Keratinocyte (primary cell): ENCODE results near the gene KLC4. TPM values are rescaled to one million over a fixed set of nuclear protein-coding genes. Genes with fewer than 3 reads are reported as not detected.

Source experiments
- DNase-seq: peaks from one replicate; pipeline ENCODE4 v3.0.0-alpha.2; 2011; ENCODE audit warnings: low read depth, missing footprints, low spot score
- FAIRE-seq: peaks from 2 replicates; lab custom pipeline; 2011; peaks lifted over from hg19 to GRCh38; lab: Jason Lieb, UNC
- H2AFZ ChIP-seq: 2 replicates; pipeline ENCODE4 v1.6.0; 2012; ENCODE audit warnings: low read length, control low read depth, inconsistent platforms; ENCODE audit not compliant: control insufficient read depth
- H3K27ac ChIP-seq: 2 replicates; pipeline ENCODE4 v1.5.1; 2011; ENCODE audit warnings: low read length; ENCODE audit not compliant: control insufficient read depth, insufficient read depth
- H3K27me3 ChIP-seq: 3 replicates; pipeline ENCODE4 v1.6.0; 2011; ENCODE audit warnings: low read length; ENCODE audit not compliant: control insufficient read depth, insufficient read depth; ENCODE audit errors: extremely low read depth
- H3K36me3 ChIP-seq, 2 experiments: 2 replicates in 1 of 2; 3 replicates in 1 of 2; pipeline ENCODE4 v1.5.1; 2011; ENCODE audit warnings: low read length in 2 of 2, mild to moderate bottlenecking in 1 of 2; ENCODE audit not compliant: control insufficient read depth in 2 of 2, insufficient read depth in 2 of 2; ENCODE audit errors: extremely low read depth in 1 of 2
- H3K4me1 ChIP-seq: 3 replicates; pipeline ENCODE4 v1.5.1; 2011; ENCODE audit warnings: low read length; ENCODE audit not compliant: control insufficient read depth, insufficient read depth; ENCODE audit errors: extremely low read depth
- H3K4me2 ChIP-seq: 3 replicates; pipeline ENCODE4 v1.6.0; 2011; ENCODE audit warnings: low read depth, low read length; ENCODE audit not compliant: control insufficient read depth, insufficient read depth; ENCODE audit errors: extremely low read depth
- H3K4me3 ChIP-seq, 3 experiments: fragments of 200-600 bp in 1 of 3; sonication (generic) in 1 of 3; 2 replicates in 2 of 3; 3 replicates in 1 of 3; pipeline ENCODE4 v1.5.1; 2011 to 2016; ENCODE audit warnings: low read length in 3 of 3, mild to moderate bottlenecking in 3 of 3, control low read depth in 2 of 3, inconsistent platforms in 1 of 3, low read depth in 1 of 3, mixed read lengths in 1 of 3, mixed run types in 1 of 3, moderate library complexity in 1 of 3; ENCODE audit not compliant: control insufficient read depth in 2 of 3, insufficient read depth in 2 of 3; ENCODE audit errors: extremely low read depth in 1 of 3
- H3K79me2 ChIP-seq: 2 replicates; pipeline ENCODE4 v1.6.0; 2012; ENCODE audit warnings: low read length; ENCODE audit not compliant: control insufficient read depth, insufficient read depth
- H3K9ac ChIP-seq: 3 replicates; pipeline ENCODE4 v1.6.0; 2011; ENCODE audit warnings: low read length; ENCODE audit not compliant: control insufficient read depth, insufficient read depth; ENCODE audit errors: extremely low read depth
- H3K9me1 ChIP-seq: 3 replicates; pipeline ENCODE4 v1.6.0; 2011; ENCODE audit warnings: low read length; ENCODE audit not compliant: control insufficient read depth, insufficient read depth; ENCODE audit errors: extremely low read depth
- H3K9me3 ChIP-seq: 2 replicates; pipeline ENCODE4 v1.5.1; 2012; ENCODE audit warnings: low read depth, low read length; ENCODE audit not compliant: control insufficient read depth
- H4K20me1 ChIP-seq: 3 replicates; pipeline ENCODE4 v1.6.0; 2011; ENCODE audit warnings: low read length; ENCODE audit not compliant: control insufficient read depth, insufficient read depth; ENCODE audit errors: extremely low read depth
- EZH2 ChIP-seq: IDR thresholded peaks from one replicate; pipeline ENCODE4 v1.6.1; 2012; ENCODE audit warnings: inconsistent platforms, mild to moderate bottlenecking, low read length, moderate library complexity
- dilution Hi-C: fragments of 300-500 bp; cut with MboI; formaldehyde crosslinking; loops from one replicate; pipeline ENCODE4 v1.7.0; 2020; ENCODE audit warnings: low sequenced_read_pairs; ENCODE audit not compliant: extremely low pct_ligation_motif_present
- polyA plus RNA-seq, 5 experiments: library from polyadenylated mRNA; depleted of rRNA in 3 of 5; stranded (reverse) in 3 of 5; stranded (forward) in 1 of 5; unstranded in 1 of 5; fragments of >200 nt; gene quantifications; 1 replicate in 1 of 5; 2 replicates in 3 of 5; 3 replicates in 1 of 5; pipeline versions ENCODE4 v1.2.1 to v1.2.3, GENCODE V29; 2011 to 2012; ENCODE audit warnings: missing spikeins in 2 of 5, low read depth in 1 of 5, low replicate concordance in 1 of 5
- TF ChIP-seq, protein P1 (sequence below), 3 experiments: IDR thresholded peaks in 1 of 3; conservative IDR thresholded peaks in 1 of 3; optimal IDR thresholded peaks in 1 of 3; 2 replicates in 2 of 3; 3 replicates in 1 of 3; pipeline versions ENCODE3 to v1.5.1; 2011; ENCODE audit warnings: low read length in 3 of 3, mild to moderate bottlenecking in 3 of 3, moderate library complexity in 2 of 3, control low read depth in 1 of 3, inconsistent platforms in 1 of 3; ENCODE audit not compliant: insufficient read depth in 2 of 3; ENCODE audit errors: extremely low read depth in 1 of 3

Gene KLC4
- polyA plus RNA-seq, 1 donor (not counting 4 experiments of a cell fraction or from before 2014, with no cell fraction given), result 8.8 TPM

DNA sequence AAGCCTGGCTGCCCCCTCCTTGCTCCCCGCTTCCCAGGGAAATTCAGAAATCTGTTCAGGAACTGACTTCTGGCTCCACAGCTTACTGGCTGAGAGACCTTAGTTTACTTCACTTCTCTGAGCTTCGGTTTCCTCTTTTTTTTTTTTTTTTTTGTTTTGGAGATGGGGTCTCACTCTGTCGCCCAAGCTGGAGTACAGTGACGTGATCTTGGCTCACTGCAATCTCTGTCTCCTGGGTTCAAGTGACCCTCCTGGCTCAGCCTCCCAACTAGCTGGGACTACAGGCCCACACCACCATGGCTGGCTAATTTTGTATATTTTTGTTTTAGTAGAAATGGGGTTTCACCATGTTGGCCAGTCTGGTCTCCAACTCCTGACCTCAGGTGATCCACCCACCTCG, 31.6 kb downstream of the KLC4 start:
- TF ChIP-seq, protein P1, sequence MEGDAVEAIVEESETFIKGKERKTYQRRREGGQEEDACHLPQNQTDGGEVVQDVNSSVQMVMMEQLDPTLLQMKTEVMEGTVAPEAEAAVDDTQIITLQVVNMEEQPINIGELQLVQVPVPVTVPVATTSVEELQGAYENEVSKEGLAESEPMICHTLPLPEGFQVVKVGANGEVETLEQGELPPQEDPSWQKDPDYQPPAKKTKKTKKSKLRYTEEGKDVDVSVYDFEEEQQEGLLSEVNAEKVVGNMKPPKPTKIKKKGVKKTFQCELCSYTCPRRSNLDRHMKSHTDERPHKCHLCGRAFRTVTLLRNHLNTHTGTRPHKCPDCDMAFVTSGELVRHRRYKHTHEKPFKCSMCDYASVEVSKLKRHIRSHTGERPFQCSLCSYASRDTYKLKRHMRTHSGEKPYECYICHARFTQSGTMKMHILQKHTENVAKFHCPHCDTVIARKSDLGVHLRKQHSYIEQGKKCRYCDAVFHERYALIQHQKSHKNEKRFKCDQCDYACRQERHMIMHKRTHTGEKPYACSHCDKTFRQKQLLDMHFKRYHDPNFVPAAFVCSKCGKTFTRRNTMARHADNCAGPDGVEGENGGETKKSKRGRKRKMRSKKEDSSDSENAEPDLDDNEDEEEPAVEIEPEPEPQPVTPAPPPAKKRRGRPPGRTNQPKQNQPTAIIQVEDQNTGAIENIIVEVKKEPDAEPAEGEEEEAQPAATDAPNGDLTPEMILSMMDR (optimal IDR thresholded peaks at IDR 0.05 in 1 of 3, IDR thresholded peaks at IDR 0.05 in 1 of 3, conservative IDR thresholded peaks at IDR 0.05 in 1 of 3; ENCODE audit: extremely low read depth in 1 of 3, insufficient read depth in 2 of 3, low read length in 3 of 3), result no peak
- no peak for TF ChIP-seq EZH2
- no peaks in the 10 kb centered on the region for H3K27me3 ChIP-seq
- DNase-seq (no peak), FAIRE-seq (no peak)
- H3K9me3 ChIP-seq, result no peaks in the 10 kb centered on the region
- H2AFZ ChIP-seq, result no peak overlapping the region
- H3K4me2 ChIP-seq, result peak overlapping the region; percentile 39
- peak overlapping the region; percentile 12 for H3K9ac ChIP-seq
- H3K36me3 ChIP-seq, result peaks cover 0 to 5% of the 10 kb centered on the region in 2 experiments
- dilution Hi-C loops, result no loop called here
- peaks cover 71% of the 10 kb centered on the region for H3K4me1 ChIP-seq
- H3K9me1 ChIP-seq, result no peaks in the 10 kb centered on the region
- peak overlapping the region; percentile 82 for H3K27ac ChIP-seq
- H4K20me1 ChIP-seq, result no peaks in the 10 kb centered on the region
- peaks cover 87% of the 10 kb centered on the region for H3K79me2 ChIP-seq
- no peak overlapping the region for H3K4me3 ChIP-seq

DNA sequence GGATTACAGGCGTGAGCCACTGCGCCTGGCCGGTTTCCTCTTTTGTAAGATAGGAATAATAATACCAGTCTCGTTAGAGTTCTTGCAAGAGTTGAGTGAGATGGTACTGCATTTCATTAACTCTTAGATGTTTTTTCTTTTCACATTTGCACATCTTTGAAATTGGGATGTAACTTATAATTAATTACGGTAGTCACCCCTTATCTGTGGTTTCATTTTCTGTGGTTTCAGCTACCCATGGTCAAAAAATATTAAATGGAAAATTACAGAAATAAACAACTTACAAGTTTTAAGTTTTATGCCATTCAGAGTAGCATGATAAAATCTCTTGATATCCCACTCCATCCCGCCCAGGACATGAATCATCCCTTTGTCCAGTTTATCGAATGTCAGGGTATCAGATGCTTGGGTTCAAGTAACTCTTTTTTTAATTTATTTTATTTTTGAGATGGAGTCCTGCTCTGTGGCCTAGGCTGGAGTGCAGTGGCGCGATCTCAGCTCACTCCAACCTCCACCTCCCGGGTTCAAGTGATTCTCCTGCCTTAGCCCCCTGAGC, 32.1 kb downstream of the KLC4 start:
- Histone ChIP-seq H3K9me3 (no peaks in the 10 kb centered on the region), H3K4me2 (no peak overlapping the region), H3K4me3 (no peak overlapping the region), H3K9me1 (no peaks in the 10 kb centered on the region), H3K36me3 (peaks cover 0 to 5% of the 10 kb centered on the region in 2 experiments), H3K9ac (no peak overlapping the region), H3K27me3 (no peaks in the 10 kb centered on the region), H3K4me1 (peaks cover 76% of the 10 kb centered on the region), H4K20me1 (no peaks in the 10 kb centered on the region), H2AFZ (no peak overlapping the region), H3K79me2 (peaks cover 82% of the 10 kb centered on the region), H3K27ac (no peak overlapping the region)
- dilution Hi-C loops, result no loop called here
- no peak for DNase-seq
- no peak for TF ChIP-seq EZH2
- TF ChIP-seq, protein P1 (optimal IDR thresholded peaks at IDR 0.05 in 1 of 3, IDR thresholded peaks at IDR 0.05 in 1 of 3, conservative IDR thresholded peaks at IDR 0.05 in 1 of 3; ENCODE audit: extremely low read depth in 1 of 3, insufficient read depth in 2 of 3, low read length in 3 of 3), result no peak
- no peak for FAIRE-seq
